CD1c-positive myeloid dendritic cell (primary cell): ENCODE data around the gene NBPF3.
"Not testable (repeated sequence)": the region's sequence is repeated elsewhere in the genome, so short reads cannot be mapped to it uniquely, and the experiment has no call there.

Experiments
- DNase-seq: peaks from one replicate; pipeline ENCODE4 v3.0.0-alpha.2; 2016; ENCODE audit errors: extremely low spot score

Gene NBPF3

GRCh38 chr1:21439721-21440629 is at the start of gene NBPF3:
Gene NBPF3 (plus strand): TSS chr1:21440137. CDS start chr1:21445087, 4,950 bp downstream.
- DNase-seq = peak; percentile 86

- DNase-seq = no peak
These were observed 48.4 kb upstream of the NBPF3 start for GRCh38 chr1:21391497-21391896.

- no peak for DNase-seq
These were observed 47.2 kb upstream of the NBPF3 start for GRCh38 chr1:21392587-21393263.

GRCh38 chr1:21396516-21396915 is 43.4 kb upstream of the NBPF3 start:
- DNase-seq = peak; percentile 31

GRCh38 chr1:21397813-21398188 is 42.1 kb upstream of the NBPF3 start:
- peak; percentile 37 for DNase-seq

GRCh38 chr1:21401726-21402346 is 38.1 kb upstream of the NBPF3 start:
- not testable (repeated sequence) for DNase-seq

GRCh38 chr1:21406659-21407058 is 33.3 kb upstream of the NBPF3 start:
- DNase-seq = no peak

GRCh38 chr1:21409897-21410296 is 30.0 kb upstream of the NBPF3 start:
- not testable (repeated sequence) for DNase-seq

- no peak for DNase-seq
These were observed 25.9 kb upstream of the NBPF3 start for GRCh38 chr1:21414015-21414414.

GRCh38 chr1:21420378-21420777 is 19.6 kb upstream of the NBPF3 start:
- not testable (repeated sequence) for DNase-seq

- not testable (repeated sequence) for DNase-seq
These were observed 18.6 kb upstream of the NBPF3 start for GRCh38 chr1:21421307-21421706.

- not testable (repeated sequence) for DNase-seq
These were observed 12.0 kb upstream of the NBPF3 start for GRCh38 chr1:21427798-21428480.

- DNase-seq = not testable (repeated sequence)
These were observed 11.4 kb upstream of the NBPF3 start for GRCh38 chr1:21428481-21429073.

- not testable (repeated sequence) for DNase-seq
These were observed 10.7 kb upstream of the NBPF3 start for GRCh38 chr1:21429210-21429609.

- not testable (repeated sequence) for DNase-seq
These were observed 9.1 kb upstream of the NBPF3 start for GRCh38 chr1:21430875-21431274.

- DNase-seq = no peak
These were observed 5.5 kb upstream of the NBPF3 start for GRCh38 chr1:21434394-21434793.

- DNase-seq = no peak
These were observed 4.1 kb upstream of the NBPF3 start for GRCh38 chr1:21435646-21436487.

GRCh38 chr1:21436488-21437340 is 3.2 kb upstream of the NBPF3 start:
- no peak for DNase-seq

- no peak for DNase-seq
These were observed 2.6 kb upstream of the NBPF3 start for GRCh38 chr1:21437341-21437640.
